Endothelial cell (in vitro differentiated cells): ENCODE data around the gene TTPAL. TPM values are rescaled to one million over a fixed set of nuclear protein-coding genes. Genes with fewer than 3 reads are reported as not detected.

ENCODE experiments used
- DNase-seq: peaks from one replicate; pipeline ENCODE4 v3.0.0; 2021; ENCODE audit warnings: low spot score
- H3K27ac Mint-ChIP-seq: one replicate; pipeline ENCODE4 v1.8.0; 2021; ENCODE audit warnings: mixed read lengths, inconsistent platforms; ENCODE audit not compliant: unreplicated experiment
- H3K27me3 Mint-ChIP-seq: one replicate; pipeline ENCODE4 v1.8.0; 2021; ENCODE audit warnings: mild to moderate bottlenecking, moderate library complexity, mixed read lengths, inconsistent platforms; ENCODE audit not compliant: unreplicated experiment
- H3K36me3 Mint-ChIP-seq: one replicate; pipeline ENCODE4 v1.8.0; 2021; ENCODE audit warnings: mild to moderate bottlenecking, low read depth, mixed read lengths, inconsistent platforms; ENCODE audit not compliant: unreplicated experiment
- H3K4me1 Mint-ChIP-seq: one replicate; pipeline ENCODE4 v1.8.0; 2021; ENCODE audit warnings: mild to moderate bottlenecking, mixed read lengths, inconsistent platforms; ENCODE audit not compliant: unreplicated experiment
- H3K4me3 Mint-ChIP-seq: one replicate; pipeline ENCODE4 v1.8.0; 2021; ENCODE audit warnings: mild to moderate bottlenecking, mixed read lengths, inconsistent platforms; ENCODE audit not compliant: unreplicated experiment
- H3K9me3 Mint-ChIP-seq: one replicate; pipeline ENCODE4 v1.8.0; 2021; ENCODE audit warnings: mixed read lengths, inconsistent platforms; ENCODE audit not compliant: unreplicated experiment
- CTCF ChIP-seq: fragments of 200-600 bp; sonication (generic); IDR thresholded peaks from one replicate; pipeline ENCODE4 v1.5.0; 2021; ENCODE audit warnings: antibody characterized with exemption; ENCODE audit not compliant: unreplicated experiment
- total RNA-seq: library from RNA; stranded (reverse); fragmentation: NEBNext Ultra II Directional; extraction: Animal tissue kit (Norgen Biotek cat#: 25700); gene quantifications from one replicate; pipeline ENCODE4 v1.2.1, GENCODE V29; 2021; ENCODE audit not compliant: unreplicated experiment

The TTPAL gene
- total RNA-seq, 1 donor from 2014 or later: 10.3 TPM

GRCh38 chr20:44442298-44443070 is 33.2 kb upstream of the TTPAL start:
- no peaks in the 10 kb centered on the region for H3K9me3 Mint-ChIP-seq
- peaks cover 13% of the 10 kb centered on the region for H3K27me3 Mint-ChIP-seq
- no peak overlapping the region for H3K27ac Mint-ChIP-seq
- no peak for DNase-seq
- H3K36me3 Mint-ChIP-seq: peaks cover 3% of the 10 kb centered on the region
- peaks cover 3% of the 10 kb centered on the region for H3K4me1 Mint-ChIP-seq
- H3K4me3 Mint-ChIP-seq: no peak overlapping the region
- TF ChIP-seq CTCF: no peak

GRCh38 chr20:44445742-44446710 is 29.6 kb upstream of the TTPAL start:
- Mint-ChIP-seq H3K4me3 (no peak overlapping the region), H3K27ac (no peak overlapping the region), H3K27me3 (peaks cover 21% of the 10 kb centered on the region), H3K4me1 (peaks cover 13% of the 10 kb centered on the region), H3K36me3 (peaks cover 3% of the 10 kb centered on the region), H3K9me3 (no peaks in the 10 kb centered on the region)
- TF ChIP-seq CTCF: no peak
- no peak for DNase-seq

GRCh38 chr20:44447827-44448419 is 27.8 kb upstream of the TTPAL start:
- peaks cover 3% of the 10 kb centered on the region for H3K36me3 Mint-ChIP-seq
- DNase-seq: no peak
- peaks cover 13% of the 10 kb centered on the region for H3K4me1 Mint-ChIP-seq
- no peak overlapping the region for H3K4me3 Mint-ChIP-seq
- H3K9me3 Mint-ChIP-seq: no peaks in the 10 kb centered on the region
- H3K27me3 Mint-ChIP-seq: peaks cover 17% of the 10 kb centered on the region
- no peak for TF ChIP-seq CTCF
- H3K27ac Mint-ChIP-seq: no peak overlapping the region

- Mint-ChIP-seq H3K4me3 (no peak overlapping the region), H3K27me3 (peaks cover 14% of the 10 kb centered on the region), H3K9me3 (no peaks in the 10 kb centered on the region), H3K36me3 (peaks cover 3% of the 10 kb centered on the region), H3K27ac (no peak overlapping the region), H3K4me1 (peaks cover 10% of the 10 kb centered on the region)
- DNase-seq: peak; percentile 29
- TF ChIP-seq CTCF: peak; percentile 46
These were observed 26.7 kb upstream of the TTPAL start for GRCh38 chr20:44448753-44449546.
